ENCODE measurements around the gene CSHL1.

- TF ChIP-seq, protein P1, sequence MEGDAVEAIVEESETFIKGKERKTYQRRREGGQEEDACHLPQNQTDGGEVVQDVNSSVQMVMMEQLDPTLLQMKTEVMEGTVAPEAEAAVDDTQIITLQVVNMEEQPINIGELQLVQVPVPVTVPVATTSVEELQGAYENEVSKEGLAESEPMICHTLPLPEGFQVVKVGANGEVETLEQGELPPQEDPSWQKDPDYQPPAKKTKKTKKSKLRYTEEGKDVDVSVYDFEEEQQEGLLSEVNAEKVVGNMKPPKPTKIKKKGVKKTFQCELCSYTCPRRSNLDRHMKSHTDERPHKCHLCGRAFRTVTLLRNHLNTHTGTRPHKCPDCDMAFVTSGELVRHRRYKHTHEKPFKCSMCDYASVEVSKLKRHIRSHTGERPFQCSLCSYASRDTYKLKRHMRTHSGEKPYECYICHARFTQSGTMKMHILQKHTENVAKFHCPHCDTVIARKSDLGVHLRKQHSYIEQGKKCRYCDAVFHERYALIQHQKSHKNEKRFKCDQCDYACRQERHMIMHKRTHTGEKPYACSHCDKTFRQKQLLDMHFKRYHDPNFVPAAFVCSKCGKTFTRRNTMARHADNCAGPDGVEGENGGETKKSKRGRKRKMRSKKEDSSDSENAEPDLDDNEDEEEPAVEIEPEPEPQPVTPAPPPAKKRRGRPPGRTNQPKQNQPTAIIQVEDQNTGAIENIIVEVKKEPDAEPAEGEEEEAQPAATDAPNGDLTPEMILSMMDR (IDR thresholded peaks at IDR 0.05; ENCODE audit: insufficient read depth, low read depth, low read length): no peak
- no peak for TF ChIP-seq EZH2 (IDR thresholded peaks at IDR 0.05; ENCODE audit: insufficient read depth, low read length)
These were observed 21.7 kb upstream of the CSHL1 start for GRCh38 chr17:63932721-63933120.
